ENCODE data around the gene PIGN.

PIGN gene

GRCh38 chr18:62107881-62108280, 79.0 kb downstream of the PIGN start:
- DNase-seq (ENCODE audit: low read depth in 3 of 3), result no peak

- DNase-seq (ENCODE audit: low read depth in 3 of 3), result no peak
Observed at GRCh38 chr18:62106271-62106670, 80.6 kb downstream of the PIGN start.

GRCh38 chr18:62105376-62105775, 81.5 kb downstream of the PIGN start:
- no peak for DNase-seq (ENCODE audit: low read depth in 3 of 3)

- no peak for DNase-seq (ENCODE audit: low read depth in 3 of 3)
Observed at GRCh38 chr18:62102221-62102620, 84.6 kb downstream of the PIGN start.

- DNase-seq (ENCODE audit: low read depth in 3 of 3), result no peak
Observed at GRCh38 chr18:62101321-62101721, 85.5 kb downstream of the PIGN start.

GRCh38 chr18:62098960-62099359, 87.9 kb downstream of the PIGN start:
- DNase-seq (ENCODE audit: low read depth in 3 of 3), result no peak

- no peak for DNase-seq (ENCODE audit: low read depth in 3 of 3)
Observed at GRCh38 chr18:62097698-62098097, 89.2 kb downstream of the PIGN start.

GRCh38 chr18:62091487-62092120, 95.3 kb downstream of the PIGN start:
- no peak for DNase-seq (ENCODE audit: low read depth in 3 of 3)

GRCh38 chr18:62089174-62089573, 97.7 kb downstream of the PIGN start:
- no peak for DNase-seq (ENCODE audit: low read depth in 3 of 3)

- DNase-seq (ENCODE audit: low read depth in 3 of 3), result no peak
Observed at GRCh38 chr18:62088156-62088555, 98.7 kb downstream of the PIGN start.

- DNase-seq (ENCODE audit: low read depth in 3 of 3), result no peak
Observed at GRCh38 chr18:62085756-62086155, 101.1 kb downstream of the PIGN start.

- no peak for DNase-seq (ENCODE audit: low read depth in 3 of 3)
Observed at GRCh38 chr18:62081761-62082294, 105.0 kb downstream of the PIGN start.

GRCh38 chr18:62081248-62081647, 105.6 kb downstream of the PIGN start:
- no peak for DNase-seq (ENCODE audit: low read depth in 3 of 3)

GRCh38 chr18:62080172-62080900, 106.5 kb downstream of the PIGN start:
- DNase-seq (ENCODE audit: low read depth in 3 of 3), result no peak

- DNase-seq (ENCODE audit: low read depth in 3 of 3), result no peak
Observed at GRCh38 chr18:62073461-62074281, 113.2 kb downstream of the PIGN start.

GRCh38 chr18:62072370-62072769, 114.5 kb downstream of the PIGN start:
- no peak for DNase-seq (ENCODE audit: low read depth in 3 of 3)

GRCh38 chr18:62071071-62071470, 115.8 kb downstream of the PIGN start:
- DNase-seq (ENCODE audit: low read depth in 3 of 3), result no peak

GRCh38 chr18:62070302-62070701, 116.6 kb downstream of the PIGN start:
- no peak for DNase-seq (ENCODE audit: low read depth in 3 of 3)

- no peak for DNase-seq (ENCODE audit: low read depth in 3 of 3)
Observed at GRCh38 chr18:62069556-62069955, 117.3 kb downstream of the PIGN start.

GRCh38 chr18:62066102-62066818, 120.6 kb downstream of the PIGN start:
- DNase-seq (ENCODE audit: low read depth in 3 of 3), result no peak

GRCh38 chr18:62064361-62064760, 122.5 kb downstream of the PIGN start:
- DNase-seq (ENCODE audit: low read depth in 3 of 3), result no peak

Data from stimulated activated CD4-positive, alpha-beta T cell treated with anti-CD3 and anti-CD28 coated beads, TNF-alpha, amount 100 ng/mL, for 24 hours (primary cell).